ENCODE results near the gene KRT1.

The KRT1 gene

GRCh38 chr12:52689936-52690335 lies 9.7 kb upstream of the KRT1 start:
- DNase-seq (ENCODE audit: low read depth, low spot score) = no peak
- TF ChIP-seq CTCF (IDR thresholded peaks at IDR 0.05; ENCODE audit: low read depth, low read length) = no peak
- no peak overlapping the region for H3K4me3 ChIP-seq (ENCODE audit: low read depth, low read length)
- in situ Hi-C loops (cut with HindIII; ENCODE audit: low sequenced_read_pairs) = no loop called here

- H3K4me3 ChIP-seq (ENCODE audit: low read depth, low read length) = no peak overlapping the region
- no peak for TF ChIP-seq CTCF (IDR thresholded peaks at IDR 0.05; ENCODE audit: low read depth, low read length)
- no peak for DNase-seq (ENCODE audit: low read depth, low spot score)
- in situ Hi-C loops (cut with HindIII; ENCODE audit: low sequenced_read_pairs) = no loop called here
Observed at GRCh38 chr12:52689239-52689638, 9.0 kb upstream of the KRT1 start.

- no peak overlapping the region for H3K4me3 ChIP-seq (ENCODE audit: low read depth, low read length)
- TF ChIP-seq CTCF (IDR thresholded peaks at IDR 0.05; ENCODE audit: low read depth, low read length) = no peak
- no peak for DNase-seq (ENCODE audit: low read depth, low spot score)
- in situ Hi-C loops (cut with HindIII; ENCODE audit: low sequenced_read_pairs) = no loop called here
Observed at GRCh38 chr12:52688481-52688880, 8.3 kb upstream of the KRT1 start.

- TF ChIP-seq CTCF (IDR thresholded peaks at IDR 0.05; ENCODE audit: low read depth, low read length) = no peak
Observed at GRCh38 chr12:52687497-52688385, 7.5 kb upstream of the KRT1 start.

DNA sequence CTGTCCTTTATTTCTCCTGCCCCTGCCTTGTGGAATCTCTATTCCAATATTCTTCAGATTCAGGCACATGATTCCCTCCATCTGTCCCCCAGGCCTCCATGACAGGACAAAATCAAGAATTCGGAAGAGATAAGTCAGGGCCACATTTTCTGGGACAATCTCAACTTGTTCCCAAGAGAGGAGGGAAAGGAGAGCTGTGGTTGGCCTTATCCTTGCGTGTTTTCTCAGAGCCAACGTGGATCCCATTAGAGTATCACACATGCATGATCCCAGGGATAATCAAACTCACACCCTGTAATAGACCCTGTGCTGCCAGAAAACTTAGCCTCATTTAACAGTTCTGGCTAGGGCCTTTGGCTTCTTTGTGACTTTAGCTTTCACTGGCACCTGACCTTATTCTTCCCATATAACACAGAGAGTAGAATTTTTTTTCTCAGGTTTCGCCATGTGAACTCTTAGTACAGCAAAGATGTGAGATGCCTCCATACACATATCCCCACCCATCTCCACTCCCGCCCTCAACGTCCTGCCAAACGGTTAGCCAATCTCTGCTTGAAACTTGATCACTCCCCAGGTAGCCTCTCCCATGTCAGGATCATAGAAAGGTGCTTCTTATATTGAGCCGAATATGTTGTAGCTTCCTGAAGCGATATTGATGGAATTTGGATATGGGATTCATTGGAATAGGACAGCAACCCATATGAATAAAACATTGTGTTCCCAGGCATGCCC lies 6.7 kb upstream of the KRT1 start:
- no peak for TF ChIP-seq CTCF (IDR thresholded peaks at IDR 0.05; ENCODE audit: low read depth, low read length)
- in situ Hi-C loops (cut with HindIII; ENCODE audit: low sequenced_read_pairs) = no loop called here
- H3K4me3 ChIP-seq (ENCODE audit: low read depth, low read length) = no peak overlapping the region
- DNase-seq (ENCODE audit: low read depth, low spot score) = no peak

More at GRCh38 chr12:52687497-52688385, 7.5 kb upstream of the KRT1 start:
- in situ Hi-C loops (cut with HindIII; ENCODE audit: low sequenced_read_pairs) = no loop called here
- DNase-seq (ENCODE audit: low read depth, low spot score) = no peak
- no peak overlapping the region for H3K4me3 ChIP-seq (ENCODE audit: low read depth, low read length)

DNA sequence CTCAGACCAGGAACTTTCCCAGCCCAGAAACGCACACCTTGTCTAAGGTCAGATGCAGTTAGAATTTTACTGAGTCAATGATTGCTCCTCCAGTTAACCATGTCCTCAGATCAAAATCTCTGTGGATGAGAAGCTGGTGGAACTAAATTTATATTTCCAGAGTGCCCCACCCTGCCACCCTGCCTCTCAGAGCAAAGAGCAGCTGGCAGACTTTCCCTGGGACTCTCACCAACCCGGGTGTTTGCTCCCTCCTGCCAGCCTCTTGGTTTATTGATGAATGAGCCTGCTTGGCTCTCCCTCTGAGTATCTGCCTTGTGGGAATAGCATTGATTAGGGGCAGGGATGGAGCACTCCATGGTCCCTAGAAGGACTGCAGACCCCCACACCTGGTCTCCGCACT lies 5.9 kb upstream of the KRT1 start:
- in situ Hi-C loops (cut with HindIII; ENCODE audit: low sequenced_read_pairs) = no loop called here

More for the DNA sequence above, 5.9 kb upstream of the KRT1 start:
- DNase-seq (ENCODE audit: low read depth, low spot score) = no peak
- TF ChIP-seq CTCF (IDR thresholded peaks at IDR 0.05; ENCODE audit: low read depth, low read length) = no peak
- no peak overlapping the region for H3K4me3 ChIP-seq (ENCODE audit: low read depth, low read length)

All from astrocyte of the spinal cord (primary cell).